NCI-H1694 treated with DMSO at 0.1 percent for 48 hours (cell line): Measurements from ENCODE around the gene UNC50.
"Not testable (repeated sequence)": the region's sequence is repeated elsewhere in the genome, so short reads cannot be mapped to it uniquely, and the experiment has no call there.

ENCODE experiments used
- DNase-seq: peaks from one replicate; lab custom pipeline; 2025; lab: John Stamatoyannopoulos, UW

UNC50 gene

GRCh38 chr2:98608962-98609604 lies 694 bp downstream of the UNC50 start:
- DNase-seq: no peak

- DNase-seq: no peak
Measured at GRCh38 chr2:98614024-98614739, 5.8 kb downstream of the UNC50 start.

GRCh38 chr2:98615481-98615880 lies 7.1 kb downstream of the UNC50 start:
- no peak for DNase-seq

GRCh38 chr2:98617149-98617548 lies 8.8 kb downstream of the UNC50 start:
- DNase-seq: no peak

- DNase-seq: no peak
Measured at GRCh38 chr2:98623657-98624056, 15.3 kb downstream of the UNC50 start.

GRCh38 chr2:98632351-98632750 lies 24.0 kb downstream of the UNC50 start:
- DNase-seq: no peak

- no peak for DNase-seq
Measured at GRCh38 chr2:98634406-98635092, 26.2 kb downstream of the UNC50 start.

GRCh38 chr2:98637401-98638147 lies 29.2 kb downstream of the UNC50 start:
- no peak for DNase-seq

- no peak for DNase-seq
Measured at GRCh38 chr2:98643496-98644100, 35.2 kb downstream of the UNC50 start.

GRCh38 chr2:98647636-98648035 lies 39.2 kb downstream of the UNC50 start:
- DNase-seq: no peak

GRCh38 chr2:98648451-98648850 lies 40.1 kb downstream of the UNC50 start:
- DNase-seq: no peak

GRCh38 chr2:98649135-98649991 lies 41.0 kb downstream of the UNC50 start:
- DNase-seq: peak; percentile 91

- no peak for DNase-seq
Measured at GRCh38 chr2:98649992-98650375, 41.6 kb downstream of the UNC50 start.

- DNase-seq: no peak
Measured at GRCh38 chr2:98650998-98651397, 42.6 kb downstream of the UNC50 start.

GRCh38 chr2:98654699-98655495 lies 46.5 kb downstream of the UNC50 start:
- no peak for DNase-seq

- no peak for DNase-seq
Measured at GRCh38 chr2:98656800-98657199, 48.4 kb downstream of the UNC50 start.

- DNase-seq: no peak
Measured at GRCh38 chr2:98658816-98659490, 50.6 kb downstream of the UNC50 start.

- DNase-seq: not testable (repeated sequence)
Measured at GRCh38 chr2:98659491-98659840, 51.1 kb downstream of the UNC50 start.

- DNase-seq: no peak
Measured at GRCh38 chr2:98663511-98664090, 55.2 kb downstream of the UNC50 start.
